ENCODE data around the gene ZNF688. TPM values are rescaled to one million over a fixed set of nuclear protein-coding genes. Genes with fewer than 3 reads are reported as not detected.

ZNF688 gene
- total RNA-seq, result 13.2 and 13.6 TPM in 2 replicates

GRCh38 chr16:30571445-30572322 lies at the start of gene ZNF688:
Gene ZNF688, minus strand, starts transcription at chr16:30571714. Its CDS starts 85 bp downstream, at chr16:30571629.

DNA sequence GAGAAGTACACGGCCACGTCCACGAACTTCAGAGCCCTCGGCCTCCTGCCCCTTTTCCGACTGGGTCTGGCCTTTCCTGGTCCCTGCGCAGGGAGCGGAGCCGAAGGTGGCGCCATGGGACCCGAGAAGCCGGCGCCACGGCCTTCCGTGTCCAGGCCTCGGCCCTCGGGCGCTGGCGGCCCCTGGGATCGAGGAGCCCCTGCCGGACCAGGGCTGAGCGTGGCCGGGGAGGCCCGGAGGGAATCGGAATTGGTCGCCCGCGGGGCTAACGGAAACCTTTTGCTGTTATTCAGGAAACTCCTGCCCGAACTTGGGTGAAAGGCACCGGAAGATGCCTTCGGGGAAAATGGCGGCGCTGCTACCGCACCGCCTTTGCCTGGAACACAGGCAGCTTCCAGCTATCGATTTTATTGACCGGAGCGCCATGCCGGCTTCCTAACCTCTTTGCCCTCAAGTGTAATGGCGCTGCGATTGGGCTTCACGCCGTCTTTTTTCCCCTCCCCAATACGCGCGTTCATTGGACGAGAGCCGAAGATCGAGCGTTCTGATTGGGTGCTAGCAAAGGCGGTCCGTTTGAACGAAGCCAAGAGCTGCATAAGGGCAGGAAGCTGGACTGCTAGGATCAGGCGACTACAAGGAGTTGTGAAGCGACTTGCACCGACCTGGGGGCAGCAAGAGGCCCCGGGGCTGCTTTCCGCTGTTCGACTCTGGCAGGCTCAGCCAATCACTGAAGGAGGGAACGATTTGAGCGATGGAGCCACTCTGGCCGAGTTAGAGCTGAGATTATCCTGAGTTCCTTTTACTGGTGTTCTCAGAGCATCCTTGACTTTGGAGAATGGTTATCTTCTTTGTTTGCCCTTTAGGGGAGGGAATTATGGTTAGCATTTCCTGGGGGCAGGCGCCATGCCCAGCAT lies 38.7 kb upstream of the ZNF688 start, which contains the start of gene ZNF689:
ZNF689 (minus strand) TSS at position 464 of the 914 bp plus-strand sequence; CDS start at position 116, 348 bp downstream.

DNA sequence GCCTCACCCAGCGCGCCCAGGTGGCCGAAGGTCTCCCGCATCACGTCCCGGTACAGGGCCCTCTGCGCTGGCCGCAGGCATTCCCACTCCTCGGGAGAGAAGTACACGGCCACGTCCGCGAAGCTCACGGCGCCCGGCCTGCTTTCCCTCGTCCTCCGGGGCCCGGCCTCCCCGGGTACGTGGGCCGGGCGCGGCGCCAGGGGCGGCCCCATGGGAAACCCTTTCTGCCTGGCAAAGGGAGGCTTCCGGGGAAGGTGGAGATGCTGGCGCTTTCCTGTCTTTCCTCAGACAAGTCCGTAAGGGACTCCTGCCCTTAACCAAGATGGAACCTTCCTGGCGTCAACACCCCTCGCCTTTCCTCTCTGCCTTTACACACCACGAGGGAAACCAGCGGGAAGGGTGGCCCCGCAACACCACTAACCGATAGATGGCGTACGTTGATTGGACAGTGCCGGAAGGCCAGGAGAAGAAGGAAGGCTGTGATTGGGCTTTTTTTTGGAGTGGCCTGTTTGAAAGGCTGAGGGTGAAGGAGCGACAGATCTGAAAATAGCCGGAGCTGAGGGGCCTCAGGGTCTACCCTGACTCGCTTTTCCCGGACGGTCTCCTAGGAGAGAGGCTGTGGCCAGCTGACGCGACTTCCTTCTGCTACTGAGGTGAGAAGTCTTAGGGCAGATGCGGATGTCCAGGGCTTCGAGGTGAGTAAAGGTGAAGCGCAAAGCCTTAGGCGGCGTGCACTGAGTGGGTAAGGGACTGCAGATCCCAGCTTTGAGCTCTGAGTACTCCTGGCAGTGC lies 14.1 kb upstream of the ZNF688 start, which contains the start of gene ZNF785:
ZNF785 (minus strand) TSS at position 298 of the 792 bp plus-strand sequence; CDS start at position 212, 86 bp downstream.

DNA sequence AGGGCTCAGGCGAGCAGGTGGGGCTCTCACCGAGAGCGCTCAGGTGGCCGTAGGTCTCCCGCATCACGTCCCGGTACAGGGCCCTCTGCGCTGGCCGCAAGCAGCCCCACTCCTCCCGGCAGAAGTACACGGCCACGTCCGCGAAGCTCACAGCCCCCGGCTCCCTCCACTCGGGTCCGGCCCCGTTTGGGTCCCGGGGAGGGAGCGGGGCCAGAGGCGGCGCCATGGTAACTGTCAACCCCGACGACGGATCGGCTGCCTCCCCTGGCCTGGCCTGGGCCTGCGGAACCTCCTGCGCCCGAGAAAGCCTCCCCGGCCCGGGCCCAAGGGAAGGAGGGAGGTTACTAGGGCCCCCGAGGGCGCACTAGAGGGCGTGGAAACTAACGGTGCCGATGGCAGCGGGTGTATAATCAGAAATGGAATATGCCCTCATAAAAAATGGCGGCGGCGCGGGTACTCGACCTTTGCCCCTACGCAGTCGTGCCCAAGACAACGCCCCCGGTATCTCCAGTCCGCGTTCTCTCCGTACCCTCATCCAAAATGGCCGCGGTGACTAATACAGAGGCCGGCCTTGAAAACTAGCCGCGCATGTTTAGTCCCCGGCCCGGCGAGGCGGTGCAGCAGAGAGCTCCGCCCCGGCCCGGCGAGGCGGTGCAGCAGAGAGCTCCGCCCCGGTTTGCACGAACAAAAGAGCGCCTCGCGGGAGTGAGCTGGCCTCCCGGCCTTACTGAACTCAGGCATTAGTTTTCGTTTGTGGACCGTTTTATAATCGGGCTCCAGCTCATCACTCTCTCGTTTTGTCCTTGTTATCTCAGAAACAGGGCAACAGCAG lies 13.3 kb downstream of the ZNF688 start, which contains the start of gene ZNF764:
ZNF764 (minus strand) TSS at position 418 of the 832 bp plus-strand sequence; CDS start at position 226, 192 bp downstream.

GRCh38 chr16:30534368-30535105 lies 37.0 kb downstream of the ZNF688 start, which contains the start of gene ZNF747:
Gene ZNF747, minus strand, starts transcription at chr16:30534858. Its CDS starts 179 bp downstream, at chr16:30534679.

DNA sequence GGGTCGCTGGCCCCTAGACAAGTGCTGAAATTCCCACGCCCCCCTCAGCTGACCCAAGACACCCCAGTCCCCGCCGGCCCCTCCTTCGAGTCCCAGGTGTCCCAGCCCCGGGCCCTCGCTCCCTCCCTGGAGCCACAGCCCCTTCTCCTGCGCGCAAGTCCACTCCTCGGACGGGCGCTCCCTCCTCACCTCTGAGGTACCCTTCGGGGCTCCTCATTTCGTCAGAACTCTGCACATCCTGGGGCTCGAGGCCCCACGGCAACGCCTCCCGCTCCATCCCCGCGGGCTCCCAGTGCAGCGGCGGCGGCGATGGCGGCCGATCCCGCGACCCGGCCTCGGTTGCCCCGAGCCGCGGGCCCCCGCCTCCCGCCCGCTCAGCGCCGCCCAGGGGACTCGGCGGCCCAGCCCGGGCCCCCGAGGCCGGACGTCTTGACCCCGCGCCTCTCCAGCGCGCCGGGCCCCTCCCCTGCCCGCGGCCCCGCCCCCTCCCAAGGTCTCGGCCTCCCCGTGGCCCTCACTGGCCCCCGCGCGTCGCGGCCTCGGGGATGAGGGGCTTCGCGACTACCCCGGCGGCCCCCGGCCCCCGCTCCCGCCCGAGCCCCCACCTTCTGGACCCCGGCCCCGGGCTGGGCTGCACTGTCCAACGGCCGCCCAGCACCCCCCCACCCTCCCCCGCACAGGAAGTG lies 45.2 kb downstream of the ZNF688 start, which contains the start of gene ZNF768:
ZNF768 (minus strand) TSS at position 430 of the 686 bp plus-strand sequence; CDS start at position 277, 153 bp downstream.

Other genes starting within 250 kb of the ZNF688 start
- 39.0 and 42.6 TPM in 2 replicates for gene CD2BP2, start 216.4 kb downstream of the ZNF688 start, total RNA-seq
- gene TBC1D10B, start 201.2 kb downstream of the ZNF688 start, total RNA-seq, result 41.5 and 49.0 TPM in 2 replicates
- not detected in 2 replicates for gene MYL11, start 196.9 kb downstream of the ZNF688 start, total RNA-seq
- 0.50 TPM in 1 of 2 replicates, not detected in the other for gene SEPTIN1, start 189.2 kb downstream of the ZNF688 start, total RNA-seq
- gene ZNF48, start 176.3 kb downstream of the ZNF688 start, total RNA-seq, result 5.4 and 8.3 TPM in 2 replicates
- gene ZNF771, start 164.1 kb downstream of the ZNF688 start, total RNA-seq, result 15.6 and 20.5 TPM in 2 replicates
- 7.9 and 16.9 TPM in 2 replicates for gene DCTPP1, start 141.7 kb downstream of the ZNF688 start, total RNA-seq
- 14.0 and 14.7 TPM in 2 replicates for gene SEPHS2, start 125.8 kb downstream of the ZNF688 start, total RNA-seq
- gene ITGAL, start 99.0 kb downstream of the ZNF688 start, total RNA-seq, result under 0.01 TPM in 1 of 2 replicates, not detected in the other
- gene ZNF768, start 45.1 kb downstream of the ZNF688 start, total RNA-seq, result 14.3 and 27.5 TPM in 2 replicates
- 9.9 and 19.4 TPM in 2 replicates for gene ZNF747, start 36.9 kb downstream of the ZNF688 start, total RNA-seq
- 6.3 and 6.5 TPM in 2 replicates for gene ZNF764, start 13.3 kb downstream of the ZNF688 start, total RNA-seq
- 6.4 and 8.3 TPM in 2 replicates for gene ZNF785, start 14.0 kb upstream of the ZNF688 start, total RNA-seq
- gene ZNF689, start 38.7 kb upstream of the ZNF688 start, total RNA-seq, result 5.4 and 7.1 TPM in 2 replicates
- 4.8 and 8.8 TPM in 2 replicates for gene PRR14, start 79.2 kb upstream of the ZNF688 start, total RNA-seq
- 23.2 and 24.4 TPM in 2 replicates for gene FBRS, start 86.7 kb upstream of the ZNF688 start, total RNA-seq
- 26.8 and 30.9 TPM in 2 replicates for gene SRCAP, start 127.5 kb upstream of the ZNF688 start, total RNA-seq
- 20.5 and 26.9 TPM in 2 replicates for gene PHKG2, start 176.7 kb upstream of the ZNF688 start, total RNA-seq
- 0.66 and 2.9 TPM in 2 replicates for gene CFAP119, start 190.3 kb upstream of the ZNF688 start, total RNA-seq
- gene RNF40, start 190.6 kb upstream of the ZNF688 start, total RNA-seq, result 81.9 and 103 TPM in 2 replicates
- gene ZNF629, start 215.5 kb upstream of the ZNF688 start, total RNA-seq, result 10.5 and 14.7 TPM in 2 replicates

Measured in smooth muscle cell of trachea (primary cell).